Measurements from ENCODE around the gene AGMAT.

AGMAT gene

DNA sequence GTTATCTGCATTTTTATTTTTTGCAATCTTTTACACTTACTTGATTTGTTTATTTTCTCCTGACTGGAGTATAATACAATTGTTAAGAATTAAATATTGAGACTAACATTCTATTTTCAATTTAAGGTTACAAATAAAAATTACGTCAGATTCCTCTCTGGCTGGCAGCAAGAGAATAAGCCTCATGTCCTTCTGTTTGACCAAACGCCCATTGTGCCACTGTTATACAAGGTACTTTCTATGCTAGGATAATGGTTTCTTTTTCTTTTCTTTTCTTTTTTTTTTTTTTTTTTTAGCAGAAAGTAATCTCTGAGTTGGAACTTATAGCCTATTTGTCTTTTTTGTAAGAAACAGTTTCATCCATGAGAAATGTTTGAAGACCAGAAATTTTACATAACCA is 38.2 kb downstream of the AGMAT start:
- Histone ChIP-seq H3K4me2 (ENCODE audit: insufficient read depth, low read length, poor library complexity, severe bottlenecking) (no peak overlapping the region), H3K23ac (ENCODE audit: low read depth, low read length, poor library complexity) (no peak overlapping the region), H3K27me3 (ENCODE audit: control insufficient read depth in 3 of 3, insufficient read depth in 3 of 3, low read depth in 1 of 3, low read length in 3 of 3) (no peaks in the 10 kb centered on the region), H3K14ac (ENCODE audit: low read length) (no peak overlapping the region), H2AFZ (ENCODE audit: low read length) (no peak overlapping the region), H3K79me1 (ENCODE audit: low read depth, low read length) (no peaks in the 10 kb centered on the region), H2AK5ac (ENCODE audit: low read depth, low read length) (no peak overlapping the region), H2BK15ac (ENCODE audit: low read length) (no peak overlapping the region), H3K4me3 (ENCODE audit: low read length in 2 of 2) (no peak overlapping the region), H3K9ac (ENCODE audit: low read depth, low read length, poor library complexity) (no peak overlapping the region), H2BK120ac (ENCODE audit: low read depth, low read length) (no peak overlapping the region), H3K9me3 (replicated peaks in 1 of 2; ENCODE audit: control insufficient read depth in 2 of 2, insufficient read depth in 1 of 2, low read depth in 1 of 2, low read length in 2 of 2) (no peaks in the 10 kb centered on the region), H4K91ac (ENCODE audit: low read depth, low read length, poor library complexity) (no peak overlapping the region), H3K4me1 (ENCODE audit: control insufficient read depth in 2 of 2, insufficient read depth in 1 of 2, low read depth in 1 of 2, low read length in 2 of 2) (no peaks in the 10 kb centered on the region), H2BK12ac (ENCODE audit: low read length) (no peak overlapping the region), H3K4ac (ENCODE audit: low read length) (no peak overlapping the region), H4K8ac (ENCODE audit: low read depth, low read length) (no peak overlapping the region), H3K27ac (replicated peaks; ENCODE audit: low read length) (no peak overlapping the region), H2BK5ac (ENCODE audit: low read length) (no peak overlapping the region), H3K36me3 (replicated peaks in 1 of 2; ENCODE audit: control insufficient read depth in 2 of 2, insufficient read depth in 2 of 2, low read length in 2 of 2) (peaks cover 23 to 92% of the 10 kb centered on the region in 2 donors), H3K18ac (ENCODE audit: low read length) (no peak overlapping the region)
- no CpG with 5 or more reads among the region's 2 CpGs for WGBS, 2 donors (ENCODE audit: extremely low coverage in 2 of 2, insufficient read length in 2 of 2, insufficient replicate concordance in 1 of 2)
- DNase-seq (ENCODE audit: low spot score): no peak

DNA sequence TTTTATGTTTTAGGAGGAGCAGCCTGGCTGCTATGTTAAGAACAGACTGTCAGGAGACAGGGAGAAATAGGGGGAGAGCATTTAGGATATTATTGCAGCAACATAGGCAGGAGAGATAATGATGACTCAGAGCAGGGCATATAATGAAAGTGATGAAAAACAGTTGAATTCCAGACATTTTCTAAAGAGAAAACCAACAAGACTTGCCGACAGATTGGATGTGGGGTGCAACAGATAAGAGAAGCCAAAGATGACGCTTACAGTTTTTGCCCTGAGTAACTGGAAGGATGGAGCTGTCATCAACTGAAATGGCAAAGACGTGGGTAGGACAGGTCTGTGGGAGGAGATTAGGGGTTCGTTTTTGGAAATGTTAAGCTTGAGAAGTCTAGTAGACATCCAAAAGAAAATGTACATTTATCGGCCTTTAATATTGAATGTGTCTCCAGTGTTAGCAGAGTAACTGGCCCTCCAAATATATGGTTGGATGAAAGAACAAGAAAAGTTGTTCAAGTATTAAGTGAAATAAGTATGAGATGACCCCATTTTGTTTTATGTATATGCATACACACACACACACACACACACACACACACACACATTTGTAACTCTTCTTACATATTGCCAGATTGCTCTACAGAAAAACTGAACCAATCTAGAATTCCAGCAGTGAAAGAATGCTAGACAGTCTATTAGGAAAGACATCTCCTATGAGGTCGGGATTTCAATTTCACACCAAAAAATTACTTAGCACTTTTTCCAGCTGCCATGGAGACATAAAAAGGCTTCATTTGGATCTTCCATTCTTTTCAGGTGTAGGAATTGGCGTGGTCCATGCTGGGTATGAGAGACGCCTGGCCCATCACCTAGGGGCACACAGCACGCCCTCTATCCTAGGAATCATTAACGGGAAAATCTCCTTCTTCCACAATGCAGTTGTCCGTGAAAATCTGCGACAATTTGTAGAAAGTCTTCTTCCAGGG is 41.0 kb downstream of the AGMAT start:
- WGBS, 2 donors (ENCODE audit: extremely low coverage in 2 of 2, insufficient read length in 2 of 2, insufficient replicate concordance in 1 of 2): no CpG with 5 or more reads among the region's 12 CpGs

DNA sequence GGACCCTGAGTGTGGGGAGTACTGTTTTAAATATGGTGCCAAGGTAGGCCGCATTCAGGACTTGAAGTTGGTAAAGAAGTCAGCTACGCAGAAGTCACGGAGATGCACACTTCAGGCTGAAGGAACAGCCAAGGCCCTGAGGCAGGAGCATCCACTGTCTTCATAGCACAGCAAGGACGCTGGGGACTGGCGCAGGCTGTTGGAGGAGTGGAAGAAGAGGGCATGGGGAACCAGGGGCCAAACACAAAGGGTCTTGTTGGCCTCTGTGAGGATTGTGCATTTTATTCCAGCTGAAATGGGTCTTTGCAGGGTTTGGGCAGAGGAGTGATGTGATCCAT is 41.6 kb downstream of the AGMAT start:
- H3K27me3 ChIP-seq (ENCODE audit: control insufficient read depth in 3 of 3, insufficient read depth in 3 of 3, low read depth in 1 of 3, low read length in 3 of 3): no peaks in the 10 kb centered on the region
- peaks cover 29 to 92% of the 10 kb centered on the region in 2 donors for H3K36me3 ChIP-seq (replicated peaks in 1 of 2; ENCODE audit: control insufficient read depth in 2 of 2, insufficient read depth in 2 of 2, low read length in 2 of 2)
- H2AK5ac ChIP-seq (ENCODE audit: low read depth, low read length): no peak overlapping the region
- H3K4me2 ChIP-seq (ENCODE audit: insufficient read depth, low read length, poor library complexity, severe bottlenecking): no peak overlapping the region
- DNase-seq (ENCODE audit: low spot score): no peak
- H3K27ac ChIP-seq (replicated peaks; ENCODE audit: low read length): no peak overlapping the region
- no peak overlapping the region for H2BK12ac ChIP-seq (ENCODE audit: low read length)
- no peak overlapping the region for H3K4me3 ChIP-seq (ENCODE audit: low read length in 2 of 2)
- no peak overlapping the region for H4K8ac ChIP-seq (ENCODE audit: low read depth, low read length)
- H3K79me1 ChIP-seq (ENCODE audit: low read depth, low read length): no peaks in the 10 kb centered on the region
- H4K91ac ChIP-seq (ENCODE audit: low read depth, low read length, poor library complexity): no peak overlapping the region
- no CpG with 5 or more reads among the region's 5 CpGs for WGBS, 2 donors (ENCODE audit: extremely low coverage in 2 of 2, insufficient read length in 2 of 2, insufficient replicate concordance in 1 of 2)
- H2BK15ac ChIP-seq (ENCODE audit: low read length): no peak overlapping the region
- H3K9me3 ChIP-seq (replicated peaks in 1 of 2; ENCODE audit: control insufficient read depth in 2 of 2, insufficient read depth in 1 of 2, low read depth in 1 of 2, low read length in 2 of 2): no peaks in the 10 kb centered on the region
- no peak overlapping the region for H3K9ac ChIP-seq (ENCODE audit: low read depth, low read length, poor library complexity)
- no peaks in the 10 kb centered on the region for H3K4me1 ChIP-seq (ENCODE audit: control insufficient read depth in 2 of 2, insufficient read depth in 1 of 2, low read depth in 1 of 2, low read length in 2 of 2)
- no peak overlapping the region for H3K4ac ChIP-seq (ENCODE audit: low read length)
- H3K18ac ChIP-seq (ENCODE audit: low read length): no peak overlapping the region
- no peak overlapping the region for H3K23ac ChIP-seq (ENCODE audit: low read depth, low read length, poor library complexity)
- no peak overlapping the region for H3K14ac ChIP-seq (ENCODE audit: low read length)
- H2AFZ ChIP-seq (ENCODE audit: low read length): no peak overlapping the region
- no peak overlapping the region for H2BK120ac ChIP-seq (ENCODE audit: low read depth, low read length)
- no peak overlapping the region for H2BK5ac ChIP-seq (ENCODE audit: low read length)

More for the DNA sequence above, 41.0 kb downstream of the AGMAT start:
- H3K4ac ChIP-seq (ENCODE audit: low read length): no peak overlapping the region
- peaks cover 27 to 93% of the 10 kb centered on the region in 2 donors for H3K36me3 ChIP-seq (replicated peaks in 1 of 2; ENCODE audit: control insufficient read depth in 2 of 2, insufficient read depth in 2 of 2, low read length in 2 of 2)
- H4K8ac ChIP-seq (ENCODE audit: low read depth, low read length): no peak overlapping the region
- no peak overlapping the region for H2AK5ac ChIP-seq (ENCODE audit: low read depth, low read length)
- no peak for DNase-seq (ENCODE audit: low spot score)
- no peak overlapping the region for H3K4me3 ChIP-seq (ENCODE audit: low read length in 2 of 2)
- no peak overlapping the region for H2BK5ac ChIP-seq (ENCODE audit: low read length)
- no peak overlapping the region for H2AFZ ChIP-seq (ENCODE audit: low read length)
- H2BK120ac ChIP-seq (ENCODE audit: low read depth, low read length): no peak overlapping the region
- H3K18ac ChIP-seq (ENCODE audit: low read length): no peak overlapping the region
- no peaks in the 10 kb centered on the region for H3K4me1 ChIP-seq (ENCODE audit: control insufficient read depth in 2 of 2, insufficient read depth in 1 of 2, low read depth in 1 of 2, low read length in 2 of 2)
- no peak overlapping the region for H4K91ac ChIP-seq (ENCODE audit: low read depth, low read length, poor library complexity)
- H3K4me2 ChIP-seq (ENCODE audit: insufficient read depth, low read length, poor library complexity, severe bottlenecking): no peak overlapping the region
- no peaks in the 10 kb centered on the region for H3K9me3 ChIP-seq (replicated peaks in 1 of 2; ENCODE audit: control insufficient read depth in 2 of 2, insufficient read depth in 1 of 2, low read depth in 1 of 2, low read length in 2 of 2)
- H3K27ac ChIP-seq (replicated peaks; ENCODE audit: low read length): no peak overlapping the region
- H3K9ac ChIP-seq (ENCODE audit: low read depth, low read length, poor library complexity): no peak overlapping the region
- no peak overlapping the region for H3K23ac ChIP-seq (ENCODE audit: low read depth, low read length, poor library complexity)
- no peak overlapping the region for H2BK15ac ChIP-seq (ENCODE audit: low read length)
- H3K79me1 ChIP-seq (ENCODE audit: low read depth, low read length): no peaks in the 10 kb centered on the region
- no peak overlapping the region for H3K14ac ChIP-seq (ENCODE audit: low read length)
- no peaks in the 10 kb centered on the region for H3K27me3 ChIP-seq (ENCODE audit: control insufficient read depth in 3 of 3, insufficient read depth in 3 of 3, low read depth in 1 of 3, low read length in 3 of 3)
- no peak overlapping the region for H2BK12ac ChIP-seq (ENCODE audit: low read length)

DNA sequence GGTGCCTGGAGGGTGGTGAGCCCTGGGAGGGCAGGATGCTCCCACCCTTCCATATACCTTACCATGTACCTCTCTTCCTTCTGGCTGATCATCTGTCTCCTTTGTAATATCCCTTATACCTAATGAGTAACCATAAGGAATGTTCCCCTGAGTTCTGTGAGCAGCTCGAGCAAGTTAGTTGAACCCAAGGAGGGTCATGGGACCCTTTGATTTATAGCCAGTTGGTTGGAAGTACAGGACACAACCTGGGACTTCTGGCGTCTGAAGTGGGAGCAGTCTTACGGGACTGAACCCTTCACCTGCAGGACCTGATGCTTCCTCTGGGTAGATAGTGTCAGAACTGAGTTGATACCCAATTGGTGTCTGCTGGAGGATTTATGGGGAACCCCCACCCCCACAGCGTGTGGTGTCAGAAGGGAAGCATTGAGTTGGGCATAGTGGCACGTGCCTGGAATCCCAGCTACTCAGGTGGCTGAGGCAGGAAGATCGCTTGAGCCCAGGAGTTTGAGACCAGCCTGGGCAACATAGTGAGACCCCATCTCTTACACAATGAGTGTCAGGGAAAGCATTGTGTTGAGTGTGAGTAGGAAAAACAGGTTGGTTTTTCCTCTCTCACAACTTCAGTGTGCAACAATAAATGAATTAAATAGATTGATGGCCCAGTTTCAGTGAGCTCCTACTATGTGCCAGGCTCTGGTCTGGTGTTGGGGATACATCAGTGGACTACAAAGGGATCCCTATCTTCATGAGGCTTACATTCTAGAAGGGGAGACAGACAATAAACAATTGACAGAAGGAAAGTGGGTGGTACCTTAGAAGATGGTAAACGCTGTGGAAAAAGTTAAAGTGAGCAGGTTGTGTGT is 42.2 kb downstream of the AGMAT start:
- Histone ChIP-seq H3K4me3 (ENCODE audit: low read length in 2 of 2) (no peak overlapping the region), H3K4me1 (ENCODE audit: control insufficient read depth in 2 of 2, insufficient read depth in 1 of 2, low read depth in 1 of 2, low read length in 2 of 2) (no peaks in the 10 kb centered on the region), H2BK15ac (ENCODE audit: low read length) (no peak overlapping the region), H3K9me3 (replicated peaks in 1 of 2; ENCODE audit: control insufficient read depth in 2 of 2, insufficient read depth in 1 of 2, low read depth in 1 of 2, low read length in 2 of 2) (no peaks in the 10 kb centered on the region), H3K4me2 (ENCODE audit: insufficient read depth, low read length, poor library complexity, severe bottlenecking) (no peak overlapping the region), H2BK5ac (ENCODE audit: low read length) (no peak overlapping the region), H3K27ac (replicated peaks; ENCODE audit: low read length) (no peak overlapping the region), H2AK5ac (ENCODE audit: low read depth, low read length) (no peak overlapping the region), H3K9ac (ENCODE audit: low read depth, low read length, poor library complexity) (no peak overlapping the region), H3K27me3 (ENCODE audit: control insufficient read depth in 3 of 3, insufficient read depth in 3 of 3, low read depth in 1 of 3, low read length in 3 of 3) (no peaks in the 10 kb centered on the region), H2BK12ac (ENCODE audit: low read length) (no peak overlapping the region), H4K91ac (ENCODE audit: low read depth, low read length, poor library complexity) (no peak overlapping the region), H2AFZ (ENCODE audit: low read length) (no peak overlapping the region), H3K36me3 (replicated peaks in 1 of 2; ENCODE audit: control insufficient read depth in 2 of 2, insufficient read depth in 2 of 2, low read length in 2 of 2) (peaks cover 27 to 90% of the 10 kb centered on the region in 2 donors), H3K23ac (ENCODE audit: low read depth, low read length, poor library complexity) (no peak overlapping the region), H3K79me1 (ENCODE audit: low read depth, low read length) (no peaks in the 10 kb centered on the region), H3K18ac (ENCODE audit: low read length) (no peak overlapping the region), H2BK120ac (ENCODE audit: low read depth, low read length) (no peak overlapping the region), H3K4ac (ENCODE audit: low read length) (no peak overlapping the region), H3K14ac (ENCODE audit: low read length) (no peak overlapping the region), H4K8ac (ENCODE audit: low read depth, low read length) (no peak overlapping the region)
- no CpG with 5 or more reads among the region's 7 CpGs for WGBS, 2 donors (ENCODE audit: extremely low coverage in 2 of 2, insufficient read length in 2 of 2, insufficient replicate concordance in 1 of 2)
- DNase-seq (ENCODE audit: low spot score): no peak

Measured in neuronal stem cell (in vitro differentiated cells).